HepG2 (cell line): Measurements from ENCODE around the gene B4GALT2. TPM values are rescaled to one million over a fixed set of nuclear protein-coding genes. Genes with fewer than 3 reads are reported as not detected.

Experiments used
- ATAC-seq: fragments of 200-7000 bp; cut with Tn5 transposase; 3 replicates; pipeline ENCODE4 v1.9.1; 2020; ENCODE audit warnings: mild to moderate bottlenecking, moderate library complexity
- BruUV-seq: library from RNA; stranded (reverse); fragments of 400-500 nt; replicated peaks from 2 replicates; lab custom pipeline; 2021; lab: Mats Ljungman, UMichigan
- CTCF ChIA-PET: fragments of 300-600 bp; formaldehyde crosslinking; extraction: SDS; loops from one replicate; lab custom pipeline; 2021; ENCODE audit warnings: low total read pairs, inconsistent platforms, low intra/inter-chr PET ratio; lab: Yijun Ruan, JAX
- POLR2A ChIA-PET: fragments of 350-600 bp; sonication (Branson Sonifier 250); formaldehyde crosslinking; loops from one replicate; lab custom pipeline; 2020; ENCODE audit warnings: antibody characterized with exemption, inconsistent platforms; lab: Yijun Ruan, JAX
- DNase-seq: peaks from one replicate; pipeline ENCODE4 v3.0.0-alpha.2; 2015; ENCODE audit warnings: low spot score
- FAIRE-seq: peaks from 3 replicates; lab custom pipeline; 2011; peaks lifted over from hg19 to GRCh38; lab: Jason Lieb, UNC
- H2AFZ ChIP-seq: one replicate; pipeline ENCODE4 v1.6.1; 2011; ENCODE audit warnings: low read length, inconsistent platforms
- H3K27ac ChIP-seq: fragments of 300-600 bp; 3 replicates; pipeline ENCODE4 v1.8.0; 2011; ENCODE audit warnings: mixed run types, mild to moderate bottlenecking, mixed read lengths, low read length, inconsistent platforms; ENCODE audit not compliant: insufficient read depth; ENCODE audit errors: extremely low read length
- H3K27me3 ChIP-seq, 2 experiments: fragments of 200-600 bp in 1 of 2; 2 replicates in 1 of 2; 3 replicates in 1 of 2; pipeline versions ENCODE4 v1.6.0 to v1.8.0; 2011; ENCODE audit warnings: low read length in 2 of 2, mild to moderate bottlenecking in 2 of 2, moderate library complexity in 2 of 2, inconsistent platforms in 1 of 2; ENCODE audit not compliant: insufficient read depth in 2 of 2, control insufficient read depth in 1 of 2
- H3K36me3 ChIP-seq, 2 experiments: fragments of 200-600 bp in 1 of 2; replicated peaks in 1 of 2; 2 replicates in 1 of 2; 3 replicates in 1 of 2; pipeline versions ENCODE4 v1.5.1 to v1.8.0; 2011; ENCODE audit warnings: low read length in 2 of 2, inconsistent platforms in 1 of 2; ENCODE audit not compliant: insufficient read depth in 2 of 2, control insufficient read depth in 1 of 2
- H3K4me1 ChIP-seq: 2 replicates; pipeline ENCODE4 v1.5.1; 2012; ENCODE audit warnings: low read length, inconsistent platforms; ENCODE audit not compliant: insufficient read depth
- H3K4me2 ChIP-seq: 2 replicates; pipeline ENCODE4 v1.6.0; 2011; ENCODE audit warnings: low read depth, low read length, inconsistent platforms
- H3K4me3 ChIP-seq, 3 experiments: fragments of 200-600 bp in 1 of 3; sonication (generic), shearing (Covaris generic) in 1 of 3; replicated peaks in 1 of 3; 2 replicates each; pipeline ENCODE4 v1.5.1; 2011 to 2016; ENCODE audit warnings: low read length in 3 of 3, inconsistent platforms in 2 of 3, low read depth in 2 of 3, mild to moderate bottlenecking in 2 of 3, control low read depth in 1 of 3, mixed read lengths in 1 of 3; ENCODE audit not compliant: insufficient read depth in 1 of 3
- H3K79me2 ChIP-seq: one replicate; pipeline ENCODE4 v1.6.1; 2011; ENCODE audit warnings: low read length, inconsistent platforms; ENCODE audit not compliant: insufficient read depth
- H3K9ac ChIP-seq: 2 replicates; pipeline ENCODE4 v1.6.0; 2011; ENCODE audit warnings: mild to moderate bottlenecking, low read depth, low read length, inconsistent platforms; ENCODE audit not compliant: insufficient read depth
- H3K9me3 ChIP-seq: 2 replicates; pipeline ENCODE4 v1.5.1; 2012; ENCODE audit warnings: mild to moderate bottlenecking, low read length
- H4K20me1 ChIP-seq: 2 replicates; pipeline ENCODE4 v1.6.0; 2011; ENCODE audit warnings: inconsistent platforms, mild to moderate bottlenecking, low read length, moderate library complexity; ENCODE audit not compliant: insufficient read depth
- AGO1 ChIP-seq: fragments of 200-400 bp; formaldehyde crosslinking; IDR thresholded peaks from 2 replicates; pipeline ENCODE4 v1.6.1; 2017; ENCODE audit warnings: mild to moderate bottlenecking, low read depth, low read length, moderate library complexity; ENCODE audit not compliant: poor library complexity, severe bottlenecking
- AGO2 ChIP-seq: fragments of 200-400 bp; formaldehyde crosslinking; optimal IDR thresholded peaks from 2 replicates; pipeline ENCODE3; 2017; ENCODE audit warnings: mild to moderate bottlenecking, low read depth, low read length, moderate library complexity
- CC2D1A ChIP-seq: sonication (generic); formaldehyde crosslinking; IDR thresholded peaks from 2 replicates; pipeline ENCODE4 v1.8.1; 2023; ENCODE audit warnings: mild to moderate bottlenecking, missing genetic modification reagents
- CHD4 ChIP-seq: fragments of 200-600 bp; sonication (generic); IDR thresholded peaks from 2 replicates; pipeline ENCODE4 v1.7.0; 2017; ENCODE audit warnings: mild to moderate bottlenecking, low read length, borderline replicate concordance
- HHEX ChIP-seq: IDR thresholded peaks from 2 replicates; pipeline ENCODE4 v1.6.1; 2016; ENCODE audit warnings: control low read depth
- HNF4A ChIP-seq: sonication (generic); formaldehyde crosslinking; IDR thresholded peaks from 2 replicates; pipeline ENCODE4 v1.4.0; 2020; ENCODE audit warnings: missing genetic modification reagents
- HNF4G ChIP-seq, 2 experiments: sonication (generic) in 1 of 2; formaldehyde crosslinking in 1 of 2; IDR thresholded peaks; 2 replicates each; pipeline versions ENCODE4 v1.4.0 to v1.6.1; 2011 to 2020; ENCODE audit warnings: borderline replicate concordance in 2 of 2, low read depth in 2 of 2, mild to moderate bottlenecking in 2 of 2, low read length in 1 of 2, missing genetic modification reagents in 1 of 2, moderate library complexity in 1 of 2
- SETDB1 ChIP-seq: sonication (generic); formaldehyde crosslinking; IDR thresholded peaks from 2 replicates; pipeline ENCODE4 v1.5.1; 2020; ENCODE audit warnings: missing genetic modification reagents, mild to moderate bottlenecking, borderline replicate concordance
- ZBTB8A ChIP-seq: sonication (generic); formaldehyde crosslinking; IDR thresholded peaks from 2 replicates; pipeline ENCODE4 v1.4.0; 2020; ENCODE audit warnings: mild to moderate bottlenecking, low read depth, missing genetic modification reagents, borderline replicate concordance
- ZNF20 ChIP-seq: sonication (generic); formaldehyde crosslinking; IDR thresholded peaks from 2 replicates; pipeline ENCODE4 v1.4.0; 2020; ENCODE audit warnings: mild to moderate bottlenecking, moderate library complexity, missing genetic modification reagents
- ZNF260 ChIP-seq: sonication (generic); formaldehyde crosslinking; IDR thresholded peaks from 2 replicates; pipeline ENCODE4 v1.4.0; 2020; ENCODE audit warnings: missing genetic modification reagents, low read depth, mild to moderate bottlenecking, borderline replicate concordance
- WGBS: methylation state at CpG from one replicate; pipeline ENCODE4 v1.1.6; 2017; ENCODE audit warnings: low lambda C conversion rate; 5-methylcytosine and 5-hydroxymethylcytosine counted together
- in situ Hi-C: cut with HindIII; loops from 2 replicates; pipeline ENCODE4 v1.10.0; 2017; ENCODE audit warnings: low pct_unique_long_range_greater_than_20kb; ENCODE audit not compliant: extremely low pct_ligation_motif_present
- intact Hi-C: fragments of 100-400 bp; cut with micrococcal nuclease; formaldehyde crosslinking; loops from one replicate; pipeline ENCODE4 v1.10.0; 2022; ENCODE audit not compliant: unreplicated experiment
- polyA plus RNA-seq, 8 experiments: library from polyadenylated mRNA; depleted of rRNA in 3 of 8; stranded (reverse) in 7 of 8; unstranded in 1 of 8; fragments of >200 nt; fragmentation: Illumina TruSeq in 4 of 8; extraction: Trizol in 4 of 8; gene quantifications; 2 replicates each; pipeline versions ENCODE4 v1.2.1 to v1.2.3, GENCODE V29; 2011 to 2016; ENCODE audit warnings: low read depth in 4 of 8, missing spikeins in 1 of 8, mixed read lengths in 1 of 8; ENCODE audit not compliant: insufficient read depth in 1 of 8
- total RNA-seq, 5 experiments: library from RNA; depleted of rRNA; stranded (reverse); fragments of >200 nt; fragmentation: Illumina TruSeq; extraction: Trizol; gene quantifications; 2 replicates each; pipeline ENCODE4 v1.2.3, GENCODE V29; 2016; ENCODE audit warnings: low read depth in 1 of 5
- TF ChIP-seq, protein P1 (sequence below): sonication (generic); formaldehyde crosslinking; IDR thresholded peaks from 2 replicates; pipeline ENCODE4 v1.9.0; 2021; ENCODE audit warnings: missing genetic modification reagents, mild to moderate bottlenecking, borderline replicate concordance
- TF ChIP-seq, protein P2 (sequence below): sonication (generic); formaldehyde crosslinking; IDR thresholded peaks from 2 replicates; pipeline ENCODE4 v1.5.1; 2020; ENCODE audit warnings: missing genetic modification reagents, mild to moderate bottlenecking, borderline replicate concordance
- TF ChIP-seq, protein P3 (sequence below): sonication (generic); formaldehyde crosslinking; IDR thresholded peaks from 2 replicates; pipeline ENCODE4 v1.4.0; 2020; ENCODE audit warnings: mild to moderate bottlenecking, missing genetic modification reagents

B4GALT2 gene
- total and polyA plus RNA-seq, 2 of the 13 experiments (the other 11 are each of a cell fraction or from before 2014, with no cell fraction given) = 41.9 to 78.0 TPM

DNA sequence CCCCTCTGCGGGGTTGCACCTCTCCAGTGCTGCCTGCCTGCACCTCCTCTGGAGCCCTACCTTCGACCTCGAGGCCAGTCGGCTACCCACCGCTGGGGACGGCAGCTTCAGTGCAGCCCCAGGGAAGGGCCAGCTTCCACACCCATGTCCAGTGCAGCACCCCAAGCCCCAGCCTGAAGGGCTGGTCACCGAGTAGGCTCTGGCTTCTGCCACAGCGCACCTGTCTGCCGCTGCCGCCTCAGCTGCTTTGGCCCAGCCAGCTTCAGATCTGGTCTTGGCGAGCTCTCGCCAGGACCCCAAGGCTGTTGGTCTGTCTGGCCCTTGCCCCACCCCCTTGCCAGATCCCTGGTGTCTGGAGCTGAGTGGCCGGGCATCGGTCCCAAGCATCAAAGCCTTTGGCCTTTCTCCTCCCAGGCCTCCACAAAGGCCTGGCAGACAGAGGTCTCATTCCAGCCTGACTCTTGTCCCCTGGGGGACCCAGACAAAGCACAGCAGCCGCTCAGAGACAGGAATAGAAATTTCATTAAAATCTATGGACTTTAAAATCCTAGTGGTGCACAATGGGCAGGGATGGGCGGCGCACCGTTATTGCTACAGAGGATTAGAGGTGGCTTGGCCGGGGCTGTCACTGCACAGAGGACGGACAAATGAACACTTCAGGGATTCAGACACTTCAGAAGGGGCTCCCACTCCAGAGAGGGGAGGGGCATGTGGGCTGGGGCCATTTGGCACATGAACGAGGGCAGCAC, 17.1 kb downstream of the B4GALT2 start:
- no TSS peak for BruUV-seq
- ChIA-PET POLR2A (interaction anchor here (1.1 to 1.2 kb wide), 2 partner anchors 18 to 47 kb away, joined by 3 to 4 read pairs; no protein-coding TSS in a partner anchor), CTCF (interaction anchor here (1.3 kb wide), 1 partner anchor 40 kb away, joined by 8 read pairs; no protein-coding TSS in a partner anchor)
- Histone ChIP-seq H3K4me1 (peaks cover 45% of the 10 kb centered on the region), H3K4me3 (peak overlapping the region in 1 of 3 experiments; percentile 6; a peak in 1 of 6 replicates), H3K27ac (no peak overlapping the region), H3K79me2 (no peaks in the 10 kb centered on the region), H3K27me3 (no peaks in the 10 kb centered on the region), H4K20me1 (no peaks in the 10 kb centered on the region), H3K36me3 (peaks cover 2 to 13% of the 10 kb centered on the region in 2 experiments; a peak in 2 of 5 replicates), H3K9ac (no peak overlapping the region), H3K4me2 (no peak overlapping the region), H2AFZ (no peak overlapping the region), H3K9me3 (no peaks in the 10 kb centered on the region)
- in situ Hi-C loops (loop anchor here (5.0 kb wide), 1 partner anchor 36 kb away; the partner anchor contains the start of gene SLC6A9), intact Hi-C loops (loop anchor here (2.0 kb wide), 1 partner anchor 41 kb away; no protein-coding TSS in a partner anchor)
- FAIRE-seq (no peak), DNase-seq (no peak), ATAC-seq (no peak)
- 69% methylated on average over 17 of the region's 21 CpGs for WGBS
- TF ChIP-seq, protein P1, sequence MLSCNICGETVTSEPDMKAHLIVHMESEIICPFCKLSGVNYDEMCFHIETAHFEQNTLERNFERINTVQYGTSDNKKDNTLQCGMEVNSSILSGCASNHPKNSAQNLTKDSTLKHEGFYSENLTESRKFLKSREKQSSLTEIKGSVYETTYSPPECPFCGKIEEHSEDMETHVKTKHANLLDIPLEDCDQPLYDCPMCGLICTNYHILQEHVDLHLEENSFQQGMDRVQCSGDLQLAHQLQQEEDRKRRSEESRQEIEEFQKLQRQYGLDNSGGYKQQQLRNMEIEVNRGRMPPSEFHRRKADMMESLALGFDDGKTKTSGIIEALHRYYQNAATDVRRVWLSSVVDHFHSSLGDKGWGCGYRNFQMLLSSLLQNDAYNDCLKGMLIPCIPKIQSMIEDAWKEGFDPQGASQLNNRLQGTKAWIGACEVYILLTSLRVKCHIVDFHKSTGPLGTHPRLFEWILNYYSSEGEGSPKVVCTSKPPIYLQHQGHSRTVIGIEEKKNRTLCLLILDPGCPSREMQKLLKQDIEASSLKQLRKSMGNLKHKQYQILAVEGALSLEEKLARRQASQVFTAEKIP (CRISPR knock-in tag) = no peak
- TF ChIP-seq, protein P2, sequence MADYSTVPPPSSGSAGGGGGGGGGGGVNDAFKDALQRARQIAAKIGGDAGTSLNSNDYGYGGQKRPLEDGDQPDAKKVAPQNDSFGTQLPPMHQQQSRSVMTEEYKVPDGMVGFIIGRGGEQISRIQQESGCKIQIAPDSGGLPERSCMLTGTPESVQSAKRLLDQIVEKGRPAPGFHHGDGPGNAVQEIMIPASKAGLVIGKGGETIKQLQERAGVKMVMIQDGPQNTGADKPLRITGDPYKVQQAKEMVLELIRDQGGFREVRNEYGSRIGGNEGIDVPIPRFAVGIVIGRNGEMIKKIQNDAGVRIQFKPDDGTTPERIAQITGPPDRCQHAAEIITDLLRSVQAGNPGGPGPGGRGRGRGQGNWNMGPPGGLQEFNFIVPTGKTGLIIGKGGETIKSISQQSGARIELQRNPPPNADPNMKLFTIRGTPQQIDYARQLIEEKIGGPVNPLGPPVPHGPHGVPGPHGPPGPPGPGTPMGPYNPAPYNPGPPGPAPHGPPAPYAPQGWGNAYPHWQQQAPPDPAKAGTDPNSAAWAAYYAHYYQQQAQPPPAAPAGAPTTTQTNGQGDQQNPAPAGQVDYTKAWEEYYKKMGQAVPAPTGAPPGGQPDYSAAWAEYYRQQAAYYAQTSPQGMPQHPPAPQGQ (CRISPR knock-in tag) = no peak
- TF ChIP-seq HNF4G (IDR thresholded peaks at IDR 0.05; ENCODE audit: borderline replicate concordance, low read depth, low read length) (no peak), HNF4G (CRISPR knock-in tag; IDR thresholded peaks at IDR 0.05; ENCODE audit: borderline replicate concordance, low read depth) (no peak), ZBTB8A (no peak), ZNF260 (CRISPR knock-in tag) (no peak), CHD4 (no peak), AGO2 (peak; percentile 59), SETDB1 (no peak), HHEX (no peak), CC2D1A (CRISPR knock-in tag) (no peak), AGO1 (peak; percentile 58), ZNF20 (CRISPR knock-in tag) (no peak), HNF4A (CRISPR knock-in tag) (no peak)
- TF ChIP-seq, protein P3, sequence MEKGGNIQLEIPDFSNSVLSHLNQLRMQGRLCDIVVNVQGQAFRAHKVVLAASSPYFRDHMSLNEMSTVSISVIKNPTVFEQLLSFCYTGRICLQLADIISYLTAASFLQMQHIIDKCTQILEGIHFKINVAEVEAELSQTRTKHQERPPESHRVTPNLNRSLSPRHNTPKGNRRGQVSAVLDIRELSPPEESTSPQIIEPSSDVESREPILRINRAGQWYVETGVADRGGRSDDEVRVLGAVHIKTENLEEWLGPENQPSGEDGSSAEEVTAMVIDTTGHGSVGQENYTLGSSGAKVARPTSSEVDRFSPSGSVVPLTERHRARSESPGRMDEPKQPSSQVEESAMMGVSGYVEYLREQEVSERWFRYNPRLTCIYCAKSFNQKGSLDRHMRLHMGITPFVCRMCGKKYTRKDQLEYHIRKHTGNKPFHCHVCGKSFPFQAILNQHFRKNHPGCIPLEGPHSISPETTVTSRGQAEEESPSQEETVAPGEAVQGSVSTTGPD (CRISPR knock-in tag) = no peak
